KBM-7 (cell line): ENCODE results near the gene PBXIP1.
A peak's percentile ranks its signal among the peaks of the same experiment; 100 is the strongest.

ENCODE experiments used
- DNase-seq: peaks from one replicate; pipeline ENCODE4 v3.0.0-alpha.2; 2015
- in situ Hi-C: fragments of 300-500 bp; cut with MboI; formaldehyde crosslinking; loops from 2 replicates; pipeline ENCODE4 v1.14.3; 2020; ENCODE audit warnings: low sequenced_read_pairs, low pct_unique_long_range_greater_than_20kb, mixed read lengths

The PBXIP1 gene

DNA sequence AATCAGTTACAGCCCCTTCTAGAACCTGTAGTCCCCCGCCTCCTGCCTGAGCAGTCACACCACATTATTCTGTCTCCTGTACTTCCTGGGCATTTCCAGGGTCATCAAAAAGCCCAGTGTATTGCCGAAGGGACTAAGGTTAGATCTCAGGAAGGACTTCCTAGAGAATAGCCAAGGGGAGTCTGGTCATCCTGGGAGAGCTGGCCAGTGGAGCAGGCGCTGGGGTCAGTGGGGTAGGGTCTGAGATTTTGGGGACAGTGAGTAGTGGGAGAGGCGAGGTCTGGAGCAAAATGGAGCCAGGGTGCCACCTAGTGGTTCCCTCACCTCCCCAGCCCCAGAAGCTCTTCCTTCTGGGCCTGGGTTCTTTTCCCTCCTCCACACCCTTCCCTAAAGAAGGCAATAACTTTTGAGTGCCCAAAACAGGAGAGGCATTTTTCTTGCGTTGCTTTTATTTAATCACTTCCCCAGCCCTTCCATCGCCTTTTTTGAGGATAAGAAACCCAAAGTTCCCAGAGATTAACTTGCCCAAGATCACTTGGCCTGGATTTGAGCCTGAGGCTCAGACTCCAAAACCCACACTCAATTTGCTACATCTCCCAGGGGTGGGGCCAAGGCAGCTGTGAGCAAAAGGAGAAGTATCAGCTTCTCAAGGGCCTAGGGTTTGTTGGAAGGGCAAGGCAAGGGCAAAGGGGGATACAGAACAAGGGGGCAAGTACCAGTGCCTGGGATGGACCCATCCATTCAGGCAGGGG, 12.1 kb downstream of the PBXIP1 start:
- peak; percentile 81 for DNase-seq
- in situ Hi-C loops, result no loop called here

DNA sequence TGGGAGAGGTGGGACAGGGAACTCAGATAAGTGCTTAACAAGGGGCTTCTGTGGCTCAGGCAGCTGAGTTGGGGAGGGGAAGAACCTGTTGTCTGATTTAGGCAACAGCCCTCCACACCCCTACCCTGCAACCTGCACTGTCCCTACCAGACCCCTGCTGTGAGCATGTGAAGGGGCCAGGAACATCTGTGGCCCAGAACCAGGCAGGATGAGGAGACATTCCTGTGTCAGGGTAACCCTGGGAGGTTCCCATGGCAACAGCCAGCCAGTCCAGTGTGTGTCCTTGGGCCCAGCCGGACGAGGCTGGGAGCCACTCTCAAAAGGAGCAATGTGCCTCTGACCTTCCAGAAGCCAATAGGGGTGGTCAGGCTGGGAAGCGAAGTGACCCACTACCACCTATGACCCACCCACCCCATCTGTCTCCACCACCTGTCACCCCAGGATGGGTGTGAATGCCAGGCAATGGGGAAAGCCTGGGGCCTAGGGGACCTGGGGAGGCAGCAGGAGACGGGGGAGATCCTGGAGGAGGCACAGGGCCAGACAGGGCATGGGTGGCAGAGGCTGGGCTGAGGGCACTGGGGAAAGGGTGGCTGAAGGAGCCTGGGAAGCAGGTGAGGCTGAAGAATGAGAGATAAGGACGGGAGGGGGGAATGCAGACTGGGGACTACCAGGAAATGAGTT, 14.4 kb downstream of the PBXIP1 start:
- in situ Hi-C loops, result no loop called here
- no peak for DNase-seq

DNA sequence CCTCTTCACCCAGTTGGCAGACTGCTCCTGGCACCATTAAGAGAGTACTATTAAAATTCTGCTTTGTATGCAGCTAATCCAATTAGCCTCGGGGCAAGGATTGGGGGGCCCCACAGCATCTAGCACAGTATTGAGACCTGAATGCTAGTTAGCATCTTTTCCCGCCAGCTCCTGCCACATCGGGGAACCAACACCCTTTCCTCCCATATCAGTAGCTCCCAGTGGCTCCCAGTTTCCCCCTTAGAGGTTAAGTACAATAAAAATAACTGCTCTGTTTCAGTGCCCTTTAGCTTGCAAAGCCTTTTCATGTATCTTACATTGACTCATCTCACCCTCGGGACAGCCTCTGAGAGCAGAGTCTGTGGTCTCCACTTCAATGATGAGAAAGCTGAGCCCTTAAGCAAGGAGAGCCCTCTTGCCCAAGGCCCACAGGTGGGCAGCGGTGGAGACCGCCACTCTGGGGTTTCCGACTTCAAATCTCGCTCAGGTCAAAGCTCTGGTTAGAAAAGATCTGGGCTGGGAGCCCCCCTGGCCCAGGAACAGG, 15.2 kb downstream of the PBXIP1 start:
- in situ Hi-C loops, result no loop called here
- no peak for DNase-seq

DNA sequence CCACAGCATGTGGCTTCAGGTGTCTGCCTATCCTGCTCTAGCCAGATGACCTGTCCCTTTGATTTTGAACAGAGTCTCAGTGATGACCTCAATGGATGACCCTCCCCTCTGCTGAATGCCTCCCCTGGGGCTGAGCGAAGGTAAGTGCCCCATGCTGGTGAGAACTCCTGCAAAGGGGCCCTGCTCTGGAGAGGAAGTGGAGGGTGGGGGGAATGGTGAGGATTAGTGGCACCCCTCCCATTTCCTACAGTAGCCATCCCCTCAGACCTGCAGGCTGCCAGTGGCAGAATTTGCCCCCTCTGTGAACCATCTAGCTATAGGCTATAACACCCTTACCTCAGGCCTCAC, 15.7 kb downstream of the PBXIP1 start:
- in situ Hi-C loops, result no loop called here
- no peak for DNase-seq

DNA sequence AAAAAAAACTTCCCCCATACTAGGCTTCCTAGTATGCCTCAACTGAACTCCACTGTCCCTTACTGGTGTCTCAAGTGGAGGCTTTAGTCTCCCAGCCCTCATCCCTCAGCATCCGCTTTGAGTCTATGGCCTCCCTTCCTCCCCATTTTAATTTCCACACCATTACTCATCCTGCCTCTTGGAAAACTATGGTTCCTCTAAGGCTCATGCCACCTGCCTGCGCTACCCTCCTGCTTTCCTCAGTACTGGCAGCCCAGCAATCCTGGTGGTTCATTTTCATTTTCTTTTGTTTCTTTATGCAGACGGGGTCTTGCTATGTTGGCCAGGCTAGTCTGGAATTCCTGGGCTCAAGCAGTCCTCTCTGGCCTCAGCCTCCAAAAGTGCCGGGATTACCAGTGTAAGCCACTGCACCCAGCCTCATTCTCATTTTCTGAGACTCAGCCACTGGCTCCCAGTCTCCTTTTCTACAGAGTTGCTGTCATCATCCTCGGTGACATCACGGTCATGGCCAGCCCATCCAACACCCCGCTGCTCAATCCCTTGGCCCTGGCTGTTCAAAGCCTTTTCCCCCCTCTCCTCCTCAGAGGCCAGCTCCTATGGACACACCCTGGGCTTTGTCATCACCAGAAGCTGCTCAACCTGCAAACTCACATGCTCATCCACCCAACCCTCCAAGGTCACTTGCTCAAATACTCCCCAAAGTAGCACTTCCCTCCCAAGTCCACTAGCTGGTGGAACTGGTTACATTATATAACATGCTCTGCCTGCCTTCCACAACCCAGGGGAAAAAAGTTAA, 17.1 kb downstream of the PBXIP1 start:
- in situ Hi-C loops, result no loop called here
- no peak for DNase-seq

DNA sequence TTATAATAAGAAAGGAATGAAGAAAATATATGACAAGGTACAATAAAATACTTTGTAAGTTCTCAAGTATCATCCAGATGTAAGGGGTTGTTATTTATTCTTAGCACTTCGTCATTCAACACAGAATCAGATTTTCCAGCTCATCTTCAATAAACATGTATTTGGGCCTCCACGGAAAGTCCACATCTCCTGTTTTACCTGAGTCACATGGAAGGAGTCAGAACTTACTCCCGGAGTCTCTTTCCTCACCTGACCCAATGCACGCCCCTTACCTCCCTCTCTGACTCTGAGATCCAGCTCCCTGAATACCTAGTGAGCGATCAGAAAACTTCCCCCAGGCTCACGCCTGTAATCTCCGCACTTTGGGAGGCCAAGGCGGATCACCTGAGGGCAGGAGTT, 17.9 kb downstream of the PBXIP1 start:
- in situ Hi-C loops, result no loop called here
- DNase-seq, result no peak

DNA sequence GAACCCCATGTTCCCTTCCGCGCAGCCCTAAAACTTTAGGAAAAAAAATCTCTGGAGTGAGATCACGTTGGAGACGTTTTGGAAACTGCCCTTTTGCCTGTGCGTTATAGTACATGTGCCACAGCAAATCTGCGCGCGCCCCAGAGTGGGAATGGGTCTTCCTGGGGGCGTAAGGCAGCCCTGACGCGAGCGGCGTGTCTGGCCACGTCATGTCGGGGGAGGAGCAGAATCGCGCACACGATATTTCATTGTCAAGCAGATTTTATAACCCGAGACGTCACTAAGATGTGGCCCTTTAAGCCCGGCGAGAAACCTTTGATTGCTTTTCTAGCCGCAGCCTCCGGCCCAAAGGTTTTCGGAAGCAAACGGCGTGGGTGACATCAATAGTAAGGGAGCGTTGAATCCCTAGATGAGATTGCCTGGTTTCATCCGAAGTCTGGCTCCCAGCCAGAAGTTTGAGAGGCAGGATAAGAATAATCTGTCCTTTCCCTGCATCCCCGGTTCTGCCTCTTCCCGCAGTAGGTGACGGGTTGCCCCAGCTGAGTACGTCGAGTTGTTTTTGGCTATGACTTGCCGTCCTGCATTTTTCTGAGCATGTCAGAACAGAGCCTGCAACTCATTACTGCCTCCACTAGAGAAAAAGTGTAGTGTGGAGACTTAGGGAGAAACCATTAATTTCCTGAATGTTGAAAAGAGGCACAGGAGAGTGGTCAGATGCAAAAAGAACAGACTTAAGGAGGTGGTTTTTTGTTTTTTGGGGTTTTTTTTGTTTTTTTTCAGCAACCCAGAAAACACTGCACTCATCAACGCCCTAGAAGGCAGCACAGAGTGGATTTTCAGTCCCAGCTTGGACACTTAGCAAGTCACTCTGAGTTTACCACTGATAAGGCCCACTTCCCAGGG, 18.6 kb downstream of the PBXIP1 start:
- in situ Hi-C loops, result no loop called here
- peak; percentile 95 for DNase-seq

DNA sequence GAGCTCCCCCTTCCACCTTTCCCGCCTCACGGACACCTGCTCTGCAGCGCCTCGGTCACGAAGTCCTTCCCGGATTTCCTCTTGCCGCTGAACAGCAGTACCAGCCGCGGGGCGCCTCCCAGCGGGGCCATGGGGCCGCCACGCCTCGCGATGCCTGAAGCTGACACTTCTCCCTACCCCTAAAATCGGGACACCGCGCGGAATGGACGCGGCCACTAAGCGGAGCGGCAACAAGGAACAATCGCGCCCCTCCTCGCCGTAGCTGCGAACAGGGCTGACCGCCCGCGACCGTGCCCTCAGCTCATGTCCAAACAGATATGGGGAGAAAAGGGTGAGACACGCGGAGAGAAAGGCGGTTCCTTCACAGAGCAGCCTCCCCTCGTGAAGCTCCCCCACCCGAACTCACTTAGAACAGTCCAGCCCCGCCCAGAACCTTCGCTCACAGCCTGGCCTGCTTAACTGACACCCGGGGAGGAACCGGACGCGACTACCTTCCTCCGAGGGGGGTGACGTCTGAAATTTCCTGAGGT, 19.3 kb downstream of the PBXIP1 start, which contains the start of gene PMVK:
Gene PMVK (minus strand): TSS at position 165 of the 530 bp plus-strand sequence. CDS start 34 bp downstream, at position 131.
- DNase-seq, result peak; percentile 97
- in situ Hi-C loops, result no loop called here

DNA sequence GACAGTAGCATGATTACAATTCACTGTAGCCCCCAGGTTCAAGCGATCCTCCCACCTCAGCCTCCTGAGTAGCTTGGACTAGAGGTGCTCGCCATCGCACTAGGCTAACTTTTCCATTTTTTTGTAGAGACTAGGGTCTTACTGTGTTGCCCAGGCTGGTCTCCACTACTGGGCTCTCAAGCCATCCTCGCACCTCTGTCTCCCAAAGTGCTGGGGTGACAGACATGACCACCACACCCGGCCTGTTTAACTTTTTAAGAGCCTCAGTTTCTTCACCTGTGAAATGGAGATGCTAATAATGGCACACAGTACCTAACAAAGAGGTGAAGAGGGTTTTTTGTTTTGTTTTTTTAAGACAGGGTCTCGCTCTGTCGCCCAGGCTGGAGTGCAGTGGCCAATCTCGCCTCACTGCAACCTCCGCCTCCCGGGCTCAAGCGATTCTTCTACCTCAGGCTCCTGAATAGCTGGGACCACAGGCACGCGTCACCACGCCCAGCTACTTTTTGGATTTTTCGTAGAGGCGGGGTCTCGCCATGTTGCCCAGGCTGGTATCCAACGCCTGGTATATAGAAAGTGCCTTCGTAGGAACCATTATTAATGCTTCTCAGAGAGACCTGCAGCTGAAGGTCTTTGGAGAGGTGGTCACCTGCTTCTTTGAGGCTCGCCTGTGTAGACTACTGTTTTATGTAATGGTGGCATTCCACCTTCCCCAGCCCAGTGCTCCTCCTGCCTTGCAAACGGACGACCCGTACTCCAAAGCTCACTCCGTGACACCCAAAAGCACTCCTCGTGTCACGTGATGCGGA, 19.9 kb downstream of the PBXIP1 start:
- in situ Hi-C loops, result no loop called here
- no peak for DNase-seq

DNA sequence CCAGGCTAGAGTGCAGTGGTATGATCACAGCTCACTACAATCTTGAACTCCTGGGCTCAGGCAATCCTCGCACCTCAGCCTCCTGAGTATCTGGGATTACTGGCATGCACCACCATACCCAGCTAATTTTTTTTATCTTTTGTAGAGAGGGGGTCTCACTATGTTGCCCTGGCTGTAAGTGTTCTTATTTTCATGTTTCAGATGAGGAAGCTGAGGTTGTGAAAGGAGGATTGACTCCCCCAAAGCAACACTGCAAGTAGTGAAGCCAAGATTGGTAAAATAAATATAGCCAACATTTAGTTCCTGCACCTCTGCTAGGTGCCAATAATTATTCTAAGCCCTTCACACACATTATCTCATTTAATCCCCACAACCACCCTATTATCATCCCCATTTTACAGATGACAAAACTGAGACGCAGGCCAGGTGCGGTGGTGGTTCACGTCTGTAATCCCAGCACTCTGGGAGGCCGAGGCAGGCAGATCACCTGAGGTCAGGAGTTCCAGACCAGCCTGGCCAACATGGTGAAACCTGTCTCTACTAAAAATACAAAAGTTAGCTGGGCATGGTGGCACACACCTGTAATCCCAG, 21.4 kb downstream of the PBXIP1 start:
- no peak for DNase-seq
- in situ Hi-C loops, result no loop called here

DNA sequence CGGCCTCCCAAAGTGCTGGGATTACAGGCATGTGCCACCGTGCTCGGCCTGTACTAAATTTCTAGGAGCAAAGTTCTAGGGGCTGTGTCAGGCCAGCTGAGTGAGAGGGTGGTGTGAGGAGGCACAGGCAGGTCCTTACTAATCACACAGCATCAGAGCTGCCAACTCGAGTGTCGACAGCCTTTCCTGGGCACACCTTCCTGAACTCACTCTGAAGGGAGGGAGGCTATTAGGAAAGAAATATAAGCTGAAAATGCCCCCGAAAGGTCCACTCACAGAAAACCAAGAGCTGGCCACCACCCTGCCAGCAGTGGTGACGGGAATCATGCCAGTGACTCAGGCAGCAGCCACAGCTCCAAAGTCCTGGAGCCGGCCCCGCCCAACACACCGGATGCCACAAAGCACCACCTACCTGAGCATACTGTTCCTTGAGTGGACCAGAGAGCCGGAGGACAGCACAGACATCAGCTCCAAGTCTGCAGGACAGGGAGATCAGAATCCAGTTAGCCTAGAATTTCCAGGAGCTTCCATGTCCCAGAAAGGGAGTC, 23.9 kb downstream of the PBXIP1 start:
- DNase-seq, result no peak
- in situ Hi-C loops, result no loop called here

DNA sequence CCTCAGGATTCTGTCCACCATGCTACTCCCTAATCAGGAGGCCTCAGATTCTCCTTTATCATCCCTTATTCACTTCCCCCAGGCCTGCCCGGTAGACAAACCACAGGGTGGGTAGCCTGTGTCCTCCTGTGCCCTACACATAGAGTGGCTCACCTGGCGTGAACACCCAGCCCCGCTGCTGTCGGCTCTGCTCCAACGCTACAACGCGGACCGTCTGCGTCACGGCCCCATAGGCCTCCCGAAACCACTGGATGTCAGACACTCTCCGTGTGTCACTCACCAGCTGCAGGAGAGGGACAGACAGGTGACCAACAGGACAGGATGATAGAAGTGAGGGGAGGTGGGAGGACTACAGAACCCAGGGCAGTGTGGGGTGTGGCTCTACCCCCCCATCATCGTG, 29.7 kb downstream of the PBXIP1 start:
- no peak for DNase-seq
- in situ Hi-C loops, result no loop called here

DNA sequence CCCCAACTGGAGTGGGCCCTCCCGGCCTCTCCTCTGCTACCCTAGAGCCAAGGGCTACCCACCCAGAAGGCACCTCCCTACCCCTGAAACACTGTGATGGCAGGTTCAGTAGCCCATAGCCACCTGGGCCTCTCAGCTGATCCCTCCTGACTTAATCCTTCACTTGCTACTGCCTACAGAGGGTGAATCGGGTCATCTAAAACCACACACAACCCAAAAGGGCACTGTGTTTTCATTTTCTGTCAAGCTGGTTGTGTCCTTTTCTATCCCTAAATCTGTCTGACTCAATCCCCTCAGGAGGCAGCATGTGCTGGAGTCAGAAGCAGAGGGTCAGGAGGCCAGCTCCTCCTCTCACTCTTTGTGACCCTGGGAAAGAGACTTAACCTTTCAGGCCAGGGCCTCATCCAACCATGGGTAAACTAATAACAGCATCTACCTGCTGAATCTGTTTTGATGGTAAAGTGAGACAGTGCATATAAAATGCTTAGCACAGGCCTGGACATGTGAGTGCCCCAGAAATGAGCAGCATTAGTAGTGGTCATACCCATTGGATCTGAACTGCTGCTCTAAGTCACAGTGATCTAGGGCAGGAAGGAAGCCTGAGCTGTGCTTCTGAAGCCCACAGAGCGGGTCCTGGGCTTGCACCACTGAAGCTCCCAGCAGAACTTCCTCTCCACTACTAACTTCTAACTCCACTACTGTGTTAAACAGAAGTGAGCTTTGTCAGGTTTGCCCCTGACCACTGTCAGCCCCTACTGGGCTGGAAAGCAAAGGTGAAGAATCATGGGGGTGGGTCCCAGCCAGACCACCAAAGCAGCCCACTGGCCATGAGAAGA, 30.3 kb downstream of the PBXIP1 start:
- in situ Hi-C loops, result no loop called here

DNA sequence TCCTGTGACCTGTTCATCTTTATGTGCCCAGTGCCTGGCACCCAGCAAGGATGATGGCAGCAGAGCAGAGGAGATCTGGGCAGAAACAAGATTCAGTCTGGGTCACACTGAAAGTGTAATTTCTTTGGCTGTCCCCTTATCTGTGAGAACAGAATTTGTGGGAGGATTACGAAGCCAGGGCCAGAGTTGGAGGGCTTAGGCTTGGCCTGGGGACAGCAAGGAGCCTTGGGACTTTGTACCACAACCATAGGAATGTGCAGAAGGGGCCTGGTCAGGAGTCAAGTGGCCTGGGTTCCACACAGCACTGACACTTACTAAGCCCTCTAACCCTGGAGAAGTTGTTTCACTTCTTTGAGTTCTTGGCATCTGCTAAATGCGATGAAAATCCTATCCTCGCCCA, 32.2 kb downstream of the PBXIP1 start:
- in situ Hi-C loops, result no loop called here
- no peak for DNase-seq

More for the DNA sequence above, 30.3 kb downstream of the PBXIP1 start:
- DNase-seq, result peak; percentile 31

DNA sequence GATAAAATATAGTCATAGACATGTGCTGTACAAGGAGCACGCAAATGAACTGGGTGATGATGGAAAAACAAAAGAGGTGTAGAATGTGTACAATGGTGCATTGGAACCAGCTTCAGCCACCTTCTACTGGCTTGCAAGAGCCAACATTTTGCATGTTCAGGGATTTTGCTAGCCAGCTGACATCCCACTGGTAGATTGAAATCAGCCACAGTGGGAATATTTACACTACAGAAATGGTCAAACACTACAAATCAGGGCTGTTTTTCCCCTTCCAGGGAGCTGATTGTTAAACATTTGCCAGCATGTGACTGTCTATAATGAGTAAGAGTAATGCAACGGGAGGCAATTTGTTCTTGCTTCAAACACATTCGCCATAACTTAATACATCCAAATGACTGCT, 42.6 kb downstream of the PBXIP1 start:
- in situ Hi-C loops, result no loop called here
- no peak for DNase-seq

DNA sequence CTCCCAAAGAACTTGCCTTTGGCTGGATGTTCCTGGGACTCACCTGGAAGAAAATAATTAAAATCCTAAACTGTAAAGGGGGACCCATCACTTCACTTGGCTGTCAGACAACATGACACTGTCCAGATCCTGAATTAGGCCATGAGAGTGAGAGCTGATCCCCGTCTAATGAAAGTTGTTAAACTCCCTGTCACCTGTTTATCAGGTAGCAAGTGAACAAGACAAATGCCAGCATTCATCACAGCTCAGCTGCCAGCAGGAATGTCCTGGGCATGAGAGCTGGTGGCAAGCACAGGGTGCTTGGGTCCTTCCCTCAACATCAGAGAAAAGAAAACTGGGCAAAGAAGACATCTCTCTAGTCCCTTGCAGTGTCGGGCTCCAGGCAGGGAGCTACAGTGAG, 43.1 kb downstream of the PBXIP1 start:
- in situ Hi-C loops, result no loop called here
- no peak for DNase-seq
